VCaP (cell line): ENCODE results near the gene KCNK3.

ENCODE experiments used
- H3K27ac ChIP-seq: fragments of 450-650 bp; 2 replicates; pipeline ENCODE4 v1.5.1; 2017
- CTCF ChIP-seq: fragments of 450-650 bp; conservative IDR thresholded peaks from 2 replicates; pipeline ENCODE4 v1.5.1; 2017; ENCODE audit warnings: mild to moderate bottlenecking, moderate library complexity

KCNK3 gene

DNA sequence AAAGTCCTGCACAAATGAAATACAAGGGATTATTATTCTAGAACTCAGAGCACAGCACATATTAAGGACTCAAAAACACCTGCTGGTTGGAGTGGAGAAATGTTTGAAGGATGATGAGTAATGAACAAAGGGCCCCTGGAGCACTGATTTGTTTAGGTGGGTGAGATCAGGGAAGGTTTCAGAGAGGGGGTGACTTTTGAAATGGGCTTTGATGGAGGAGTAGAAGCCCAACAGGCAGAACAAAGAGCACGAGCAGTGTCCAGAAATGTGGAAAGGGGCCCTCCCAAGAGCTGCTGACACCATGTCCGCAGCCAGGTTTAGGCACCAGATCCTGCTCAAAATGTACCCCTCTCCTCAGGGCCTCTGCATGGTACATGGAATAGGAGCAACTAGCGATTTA lies 23.8 kb downstream of the KCNK3 start:
- no peak for TF ChIP-seq CTCF
- no peak overlapping the region for H3K27ac ChIP-seq

DNA sequence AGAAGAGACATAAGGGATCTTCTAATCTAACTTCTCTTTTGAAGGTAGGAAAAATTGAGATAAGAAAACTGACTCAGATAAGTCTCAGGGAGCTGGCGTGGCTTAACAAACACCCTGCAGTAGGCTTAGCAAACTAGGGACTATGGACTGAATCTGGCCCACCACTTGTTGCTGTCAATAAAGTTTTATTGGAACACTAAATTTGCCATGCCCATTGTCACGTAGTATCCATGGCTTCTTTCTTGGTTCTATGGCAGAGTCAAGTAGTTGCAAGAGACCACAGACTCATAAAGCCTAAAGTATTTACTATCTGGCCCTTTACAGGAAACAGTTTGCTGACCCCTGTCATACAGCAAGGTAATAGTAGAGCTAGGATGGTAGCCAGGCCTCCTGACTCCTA lies 24.2 kb downstream of the KCNK3 start:
- no peak overlapping the region for H3K27ac ChIP-seq
- TF ChIP-seq CTCF: no peak

GRCh38 chr2:26717362-26717761 lies 24.8 kb downstream of the KCNK3 start:
- no peak for TF ChIP-seq CTCF

GRCh38 chr2:26718949-26719686 lies 26.6 kb downstream of the KCNK3 start:
- TF ChIP-seq CTCF: no peak
- H3K27ac ChIP-seq: peak overlapping the region; percentile 82

More at GRCh38 chr2:26717362-26717761, 24.8 kb downstream of the KCNK3 start:
- H3K27ac ChIP-seq: peak overlapping the region; percentile 82; the same call in 1 of the 2 replicates

DNA sequence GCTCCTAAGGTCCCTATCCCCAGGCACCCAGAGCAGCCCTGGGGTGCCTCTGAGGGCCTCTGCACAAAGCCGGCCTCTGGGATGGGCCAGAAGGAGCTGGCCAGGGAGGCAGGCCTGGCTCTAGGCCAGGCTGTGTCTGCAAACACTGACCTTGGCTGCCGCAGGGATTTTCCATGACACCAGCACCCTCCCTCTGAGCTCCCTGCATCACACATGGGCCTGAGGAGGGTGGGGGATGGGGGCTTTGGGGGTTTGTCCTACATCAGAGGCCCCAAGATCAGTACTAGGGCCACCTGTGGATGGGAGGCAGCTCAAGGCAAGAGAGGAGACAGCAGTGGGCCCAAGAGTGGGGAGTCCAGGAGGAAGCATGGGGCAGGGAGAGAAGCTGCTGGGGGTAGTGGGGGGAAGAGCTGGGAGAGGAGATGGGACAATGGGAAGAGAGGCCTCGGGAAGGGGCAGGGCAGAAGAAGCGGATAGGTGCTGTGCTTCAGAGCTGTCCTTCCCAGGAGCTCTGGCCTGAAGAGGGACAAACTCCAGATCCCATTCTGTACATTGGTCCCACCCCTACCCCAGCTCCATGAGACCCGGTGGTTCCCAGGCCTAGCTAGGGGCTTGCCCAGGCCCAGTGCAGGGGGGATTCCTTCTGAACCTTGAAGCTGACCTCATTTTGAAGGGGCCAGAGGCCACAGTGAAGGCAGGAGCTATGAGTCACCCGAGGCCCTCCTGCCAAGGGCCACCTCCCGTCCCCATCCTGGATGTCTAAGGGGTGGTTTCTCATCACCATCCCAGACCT lies 28.0 kb downstream of the KCNK3 start:
- peak overlapping the region; percentile 82 for H3K27ac ChIP-seq
- no peak for TF ChIP-seq CTCF

GRCh38 chr2:26721115-26722032 lies 28.9 kb downstream of the KCNK3 start:
- peak overlapping the region; percentile 82 for H3K27ac ChIP-seq
- TF ChIP-seq CTCF: no peak

- peak overlapping the region; percentile 82 for H3K27ac ChIP-seq
Observed at GRCh38 chr2:26722328-26722727, 29.8 kb downstream of the KCNK3 start.

More at GRCh38 chr2:26722328-26722727, 29.8 kb downstream of the KCNK3 start:
- TF ChIP-seq CTCF: no peak
